Upper lobe of left lung (tissue), 4 donors: ENCODE results near the gene SMIM14.

Experiments
- POLR2AphosphoS5 ChIP-seq, 2 donors: sonication (generic); formaldehyde crosslinking; IDR thresholded peaks; one replicate each; pipeline ENCODE4 v1.5.1; 2017; ENCODE audit warnings: antibody characterized with exemption in 2 of 2
- TF ChIP-seq, protein P1 (sequence below), 6 experiments: fragments of 450-650 bp in 4 of 6; fragments of 200-600 bp in 2 of 6; sonication (generic) in 2 of 6; IDR thresholded peaks; one replicate each; pipeline ENCODE4 v1.5.1; 2016 to 2019; ENCODE audit warnings: antibody characterized with exemption in 6 of 6

DNA sequence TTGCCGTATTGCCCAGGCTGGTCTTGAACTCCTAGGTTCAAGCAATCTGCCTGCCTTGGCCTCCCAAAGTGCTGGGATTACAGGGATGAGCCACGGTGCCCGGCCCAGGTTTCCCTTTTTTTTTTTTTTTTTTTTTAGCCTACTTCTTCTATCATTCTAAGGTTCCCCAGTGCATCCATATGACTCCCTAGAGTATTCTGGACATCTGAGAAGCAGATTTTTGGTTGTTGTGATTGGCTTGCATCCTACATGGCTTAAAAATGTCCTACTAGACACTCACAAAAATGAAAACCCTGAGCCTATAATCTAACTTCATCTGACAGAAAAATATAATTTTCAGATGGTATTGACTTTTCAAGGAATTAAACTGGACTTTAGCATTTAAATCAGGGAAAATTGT, 41.7 kb downstream of the SMIM14 start:
- TF ChIP-seq, protein P1, sequence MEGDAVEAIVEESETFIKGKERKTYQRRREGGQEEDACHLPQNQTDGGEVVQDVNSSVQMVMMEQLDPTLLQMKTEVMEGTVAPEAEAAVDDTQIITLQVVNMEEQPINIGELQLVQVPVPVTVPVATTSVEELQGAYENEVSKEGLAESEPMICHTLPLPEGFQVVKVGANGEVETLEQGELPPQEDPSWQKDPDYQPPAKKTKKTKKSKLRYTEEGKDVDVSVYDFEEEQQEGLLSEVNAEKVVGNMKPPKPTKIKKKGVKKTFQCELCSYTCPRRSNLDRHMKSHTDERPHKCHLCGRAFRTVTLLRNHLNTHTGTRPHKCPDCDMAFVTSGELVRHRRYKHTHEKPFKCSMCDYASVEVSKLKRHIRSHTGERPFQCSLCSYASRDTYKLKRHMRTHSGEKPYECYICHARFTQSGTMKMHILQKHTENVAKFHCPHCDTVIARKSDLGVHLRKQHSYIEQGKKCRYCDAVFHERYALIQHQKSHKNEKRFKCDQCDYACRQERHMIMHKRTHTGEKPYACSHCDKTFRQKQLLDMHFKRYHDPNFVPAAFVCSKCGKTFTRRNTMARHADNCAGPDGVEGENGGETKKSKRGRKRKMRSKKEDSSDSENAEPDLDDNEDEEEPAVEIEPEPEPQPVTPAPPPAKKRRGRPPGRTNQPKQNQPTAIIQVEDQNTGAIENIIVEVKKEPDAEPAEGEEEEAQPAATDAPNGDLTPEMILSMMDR (IDR thresholded peaks at IDR 0.05): no peak
- TF ChIP-seq POLR2AphosphoS5 (IDR thresholded peaks at IDR 0.05): no peak
